ENCODE data around the gene TBL3.

Gene TBL3

DNA sequence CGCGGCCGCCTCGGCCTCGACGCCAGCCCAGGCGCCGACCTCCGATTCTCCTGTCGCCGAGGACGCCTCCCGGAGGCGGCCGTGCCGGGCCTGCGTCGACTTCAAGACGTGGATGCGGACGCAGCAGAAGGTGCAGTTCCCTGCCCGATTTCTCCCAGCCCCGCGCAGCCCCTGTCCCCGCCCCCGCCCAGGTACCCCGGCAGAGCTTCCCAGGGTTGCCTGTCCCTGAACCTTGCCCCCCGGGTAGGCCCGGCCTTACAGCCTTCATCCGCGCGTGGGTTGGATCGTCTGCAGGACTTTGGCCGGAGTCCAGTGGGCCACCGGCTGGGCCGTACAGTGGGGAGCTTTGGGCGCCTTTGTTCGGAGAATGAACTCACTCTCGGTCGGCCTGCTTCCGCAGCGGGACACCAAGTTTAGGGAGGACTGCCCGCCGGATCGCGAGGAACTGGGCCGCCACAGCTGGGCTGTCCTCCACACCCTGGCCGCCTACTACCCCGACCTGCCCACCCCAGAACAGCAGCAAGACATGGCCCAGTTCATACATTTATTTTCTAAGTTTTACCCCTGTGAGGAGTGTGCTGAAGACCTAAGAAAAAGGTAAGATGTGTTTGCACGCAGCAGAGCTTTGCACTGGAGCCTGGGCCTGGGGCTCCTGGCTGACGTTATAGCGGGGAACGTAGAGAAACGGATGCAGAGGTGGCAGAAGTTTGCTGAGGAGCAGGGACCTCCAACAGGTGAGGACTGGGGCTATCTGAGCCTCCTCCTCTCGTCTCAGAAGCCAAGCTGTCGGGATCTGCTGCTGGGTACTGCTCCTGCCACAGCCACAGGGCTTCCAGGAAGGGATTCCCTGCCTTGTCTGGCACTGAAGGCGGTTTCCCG is 12.7 kb downstream of the TBL3 start:
- DNase-seq, result peak; percentile 32
- H3K4me3 ChIP-seq (ENCODE audit: low read depth, low read length), result peak overlapping the region; percentile 82
- TF ChIP-seq, protein P1, sequence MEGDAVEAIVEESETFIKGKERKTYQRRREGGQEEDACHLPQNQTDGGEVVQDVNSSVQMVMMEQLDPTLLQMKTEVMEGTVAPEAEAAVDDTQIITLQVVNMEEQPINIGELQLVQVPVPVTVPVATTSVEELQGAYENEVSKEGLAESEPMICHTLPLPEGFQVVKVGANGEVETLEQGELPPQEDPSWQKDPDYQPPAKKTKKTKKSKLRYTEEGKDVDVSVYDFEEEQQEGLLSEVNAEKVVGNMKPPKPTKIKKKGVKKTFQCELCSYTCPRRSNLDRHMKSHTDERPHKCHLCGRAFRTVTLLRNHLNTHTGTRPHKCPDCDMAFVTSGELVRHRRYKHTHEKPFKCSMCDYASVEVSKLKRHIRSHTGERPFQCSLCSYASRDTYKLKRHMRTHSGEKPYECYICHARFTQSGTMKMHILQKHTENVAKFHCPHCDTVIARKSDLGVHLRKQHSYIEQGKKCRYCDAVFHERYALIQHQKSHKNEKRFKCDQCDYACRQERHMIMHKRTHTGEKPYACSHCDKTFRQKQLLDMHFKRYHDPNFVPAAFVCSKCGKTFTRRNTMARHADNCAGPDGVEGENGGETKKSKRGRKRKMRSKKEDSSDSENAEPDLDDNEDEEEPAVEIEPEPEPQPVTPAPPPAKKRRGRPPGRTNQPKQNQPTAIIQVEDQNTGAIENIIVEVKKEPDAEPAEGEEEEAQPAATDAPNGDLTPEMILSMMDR (IDR thresholded peaks at IDR 0.05; ENCODE audit: low read depth, low read length), result no peak
- peaks cover 30% of the 10 kb centered on the region for H3K36me3 ChIP-seq
- no peaks in the 10 kb centered on the region for H3K9me3 ChIP-seq (ENCODE audit: severe bottlenecking)
- H3K27ac ChIP-seq, result peak overlapping the region; percentile 91
- H3K27me3 ChIP-seq (ENCODE audit: insufficient read depth, low read depth, severe bottlenecking), result no peaks in the 10 kb centered on the region

DNA sequence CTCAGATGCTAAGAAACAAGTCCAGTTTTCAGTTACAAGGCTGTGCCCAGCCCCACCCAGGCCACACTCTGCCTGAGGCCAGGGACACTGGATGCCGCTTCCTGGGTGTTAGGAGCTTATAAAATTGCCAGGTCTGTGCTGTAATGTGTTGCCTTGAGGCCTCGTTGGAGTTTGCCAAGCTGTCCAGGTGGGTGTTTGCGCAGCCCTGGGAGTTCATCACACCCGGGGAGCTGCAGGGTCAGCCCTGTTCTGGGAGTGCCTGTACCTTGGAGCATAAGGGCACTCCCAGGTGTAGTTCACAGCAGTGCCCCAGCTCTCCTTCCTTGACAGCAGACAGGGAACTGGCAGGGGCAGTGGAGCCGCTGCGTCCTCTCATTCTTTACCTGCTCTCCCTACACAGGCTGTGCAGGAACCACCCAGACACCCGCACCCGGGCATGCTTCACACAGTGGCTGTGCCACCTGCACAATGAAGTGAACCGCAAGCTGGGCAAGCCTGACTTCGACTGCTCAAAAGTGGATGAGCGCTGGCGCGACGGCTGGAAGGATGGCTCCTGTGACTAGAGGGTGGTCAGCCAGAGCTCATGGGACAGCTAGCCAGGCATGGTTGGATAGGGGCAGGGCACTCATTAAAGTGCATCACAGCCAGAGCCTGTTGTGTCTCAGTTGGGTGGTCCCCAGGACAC is 13.8 kb downstream of the TBL3 start:
- Histone ChIP-seq H3K27me3 (ENCODE audit: insufficient read depth, low read depth, severe bottlenecking) (no peaks in the 10 kb centered on the region), H3K27ac (no peak overlapping the region), H3K4me3 (ENCODE audit: low read depth, low read length) (no peak overlapping the region), H3K9me3 (ENCODE audit: severe bottlenecking) (no peaks in the 10 kb centered on the region), H3K36me3 (peaks cover 24% of the 10 kb centered on the region)
- TF ChIP-seq, protein P1 (IDR thresholded peaks at IDR 0.05; ENCODE audit: low read depth, low read length), result no peak
- no peak for DNase-seq

DNA sequence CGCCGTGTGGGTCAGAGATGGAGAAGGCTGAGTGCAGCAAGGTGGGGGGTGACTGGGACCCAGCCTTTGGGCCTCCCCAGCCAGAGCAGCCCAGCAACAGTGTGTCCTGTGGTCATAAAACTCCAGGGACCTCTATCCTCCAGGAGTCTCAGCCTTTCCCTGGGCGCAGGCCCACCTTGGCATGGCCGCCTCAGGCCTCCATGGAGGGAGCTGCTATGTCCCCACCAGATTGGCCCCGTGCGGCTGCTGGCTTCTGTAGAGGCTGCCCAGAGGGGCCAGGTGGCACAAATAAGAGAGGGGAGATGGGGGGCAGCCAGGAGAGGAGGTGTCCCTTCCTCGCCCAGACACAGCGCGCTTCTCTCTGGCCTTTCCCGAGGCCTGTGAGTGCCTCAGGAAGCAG is 15.3 kb downstream of the TBL3 start:
- no peak overlapping the region for H3K4me3 ChIP-seq (ENCODE audit: low read depth, low read length)
- H3K27ac ChIP-seq, result no peak overlapping the region
- no peak for DNase-seq
- peaks cover 24% of the 10 kb centered on the region for H3K36me3 ChIP-seq
- no peaks in the 10 kb centered on the region for H3K27me3 ChIP-seq (ENCODE audit: insufficient read depth, low read depth, severe bottlenecking)
- TF ChIP-seq, protein P1 (IDR thresholded peaks at IDR 0.05; ENCODE audit: low read depth, low read length), result no peak
- H3K9me3 ChIP-seq (ENCODE audit: severe bottlenecking), result no peaks in the 10 kb centered on the region

DNA sequence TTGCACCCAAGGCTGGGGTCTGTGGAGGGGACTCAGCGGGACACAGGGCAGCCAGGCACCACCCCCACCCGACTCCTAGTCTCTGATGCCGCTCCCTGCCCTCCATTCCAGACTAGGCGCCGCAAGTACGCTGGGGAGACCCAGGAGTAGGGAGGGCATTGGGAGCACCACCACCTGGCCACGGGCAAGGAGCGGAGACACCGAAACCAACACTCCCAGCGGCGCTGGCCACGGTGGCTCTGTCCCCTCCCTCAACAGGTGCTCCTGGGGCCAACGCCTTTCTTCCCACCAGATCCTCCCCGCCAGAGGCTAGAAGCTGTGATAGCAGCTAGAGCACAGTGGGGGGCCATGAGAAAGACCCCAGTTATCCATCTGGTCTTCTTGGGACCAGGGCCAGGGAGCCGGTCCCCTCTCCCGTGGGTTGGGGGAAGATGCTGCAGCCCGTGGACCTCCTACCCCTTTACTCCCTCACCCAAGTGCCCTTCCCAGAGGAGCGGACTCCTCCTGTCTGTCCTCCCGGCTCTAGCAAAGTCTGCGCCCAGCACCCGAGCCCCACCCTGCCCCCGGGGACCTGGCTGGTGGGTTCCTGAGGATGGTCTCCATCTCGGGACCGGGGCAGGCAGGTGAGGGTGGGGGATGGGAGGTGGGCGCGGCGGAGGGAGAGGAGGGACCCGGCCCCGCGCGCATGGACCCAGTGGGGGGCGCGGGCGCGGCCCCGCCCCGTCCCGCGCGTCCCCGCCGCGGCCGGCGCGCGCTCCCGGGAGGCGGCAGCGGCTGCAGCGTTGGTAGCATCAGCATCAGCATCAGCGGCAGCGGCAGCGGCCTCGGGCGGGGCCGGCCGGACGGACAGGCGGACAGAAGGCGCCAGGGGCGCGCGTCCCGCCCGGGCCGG is 17.6 kb downstream of the TBL3 start, which contains the start of gene SYNGR3:
Gene SYNGR3 (plus strand): TSS at position 762 of the 892 bp plus-strand sequence. CDS start 133 bp downstream, outside the sequence.
- Histone ChIP-seq H3K27ac (peak within 1 kb of the TSS; percentile 64), H3K27me3 (ENCODE audit: insufficient read depth, low read depth, severe bottlenecking) (no peaks in the 10 kb centered on the region), H3K4me3 (ENCODE audit: low read depth, low read length) (peak within 1 kb of the TSS; percentile 63), H3K9me3 (ENCODE audit: severe bottlenecking) (no peaks in the 10 kb centered on the region), H3K36me3 (peaks cover 24% of the 10 kb centered on the region)
- TF ChIP-seq, protein P1 (IDR thresholded peaks at IDR 0.05; ENCODE audit: low read depth, low read length), result no peak
- DNase-seq, result peak; percentile 42

DNA sequence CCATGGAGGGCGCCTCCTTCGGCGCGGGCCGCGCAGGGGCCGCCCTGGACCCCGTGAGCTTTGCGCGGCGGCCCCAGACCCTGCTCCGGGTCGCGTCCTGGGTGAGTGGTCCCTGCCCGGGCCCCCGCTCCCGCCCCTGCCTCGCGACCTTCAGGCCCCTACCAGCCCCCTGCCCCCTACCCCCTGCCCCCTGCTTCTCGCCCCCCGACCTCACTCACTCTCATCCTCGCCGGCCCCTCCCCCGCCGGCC is 18.2 kb downstream of the TBL3 start:
- TF ChIP-seq, protein P1 (IDR thresholded peaks at IDR 0.05; ENCODE audit: low read depth, low read length), result no peak
- Histone ChIP-seq H3K27ac (no peak overlapping the region), H3K36me3 (peaks cover 23% of the 10 kb centered on the region), H3K27me3 (ENCODE audit: insufficient read depth, low read depth, severe bottlenecking) (no peaks in the 10 kb centered on the region), H3K4me3 (ENCODE audit: low read depth, low read length) (peak overlapping the region; percentile 61), H3K9me3 (ENCODE audit: severe bottlenecking) (no peaks in the 10 kb centered on the region)
- no peak for DNase-seq
